ENCODE results near the gene NADK.

NADK gene

DNA sequence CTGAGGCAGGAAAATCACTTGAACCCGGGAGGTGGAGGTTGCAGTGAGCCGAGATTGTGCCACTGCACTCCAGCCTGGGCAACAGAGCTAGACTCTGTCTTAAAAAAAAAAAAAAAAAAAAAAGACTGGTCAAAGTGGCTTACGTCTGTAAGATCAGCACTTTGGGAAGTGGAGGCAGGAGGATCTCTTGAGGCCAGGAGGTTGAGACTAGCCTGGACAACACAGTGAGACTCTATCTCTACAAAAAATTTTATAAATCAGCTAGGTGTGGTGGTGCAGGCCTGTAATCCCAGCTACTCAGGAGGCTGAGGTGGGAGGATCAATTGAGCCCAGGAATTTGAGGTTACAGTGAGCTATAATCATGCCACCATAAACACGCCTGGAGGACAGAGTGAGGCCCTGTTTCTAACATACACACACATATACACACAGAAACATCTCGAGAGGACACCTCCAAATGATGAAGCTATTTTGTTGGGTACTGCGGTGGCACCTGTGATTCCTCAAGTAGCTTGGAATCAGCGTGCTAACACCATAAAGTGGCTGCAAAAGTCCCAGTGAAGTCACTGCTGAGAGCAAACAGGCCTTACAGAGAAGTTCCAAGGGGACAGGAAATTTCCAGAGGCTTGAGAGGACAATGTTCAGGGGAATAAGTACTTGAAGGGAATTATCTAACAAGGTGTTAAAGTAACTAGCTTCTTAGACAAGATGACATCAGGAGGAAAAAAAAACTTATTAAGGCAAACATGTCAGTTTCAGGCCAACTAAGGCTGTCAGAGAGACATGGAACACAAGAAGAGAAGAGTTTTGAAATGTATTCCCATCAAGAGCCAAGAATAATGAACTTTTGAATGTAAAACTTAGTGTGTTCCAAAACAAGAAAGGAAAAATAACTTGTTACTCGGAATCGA is 1.3 kb downstream of the NADK start:
- no peaks in the 10 kb centered on the region for H3K9me3 ChIP-seq (ENCODE audit: control insufficient read depth in 2 of 2, low read length in 2 of 2)
- no peaks in the 10 kb centered on the region for H3K27me3 ChIP-seq (ENCODE audit: control insufficient read depth in 1 of 2, insufficient read depth in 2 of 2, low read length in 2 of 2)
- H3K4me1 ChIP-seq (ENCODE audit: control insufficient read depth, insufficient read depth, low read length), result peaks cover 38% of the 10 kb centered on the region
- peak overlapping the region; percentile 14 to 86 for H3K9ac ChIP-seq (ENCODE audit: low read length in 2 of 2)
- peak overlapping the region; percentile 77 to 85 for H3K4me3 ChIP-seq (ENCODE audit: low read length in 2 of 2)
- H3K36me3 ChIP-seq (ENCODE audit: control insufficient read depth in 2 of 2, insufficient read depth in 2 of 2, low read length in 2 of 2), result peaks cover 0 to 3% of the 10 kb centered on the region in 2 donors
- peak overlapping the region; percentile 70 for H3K27ac ChIP-seq (ENCODE audit: low read length)

DNA sequence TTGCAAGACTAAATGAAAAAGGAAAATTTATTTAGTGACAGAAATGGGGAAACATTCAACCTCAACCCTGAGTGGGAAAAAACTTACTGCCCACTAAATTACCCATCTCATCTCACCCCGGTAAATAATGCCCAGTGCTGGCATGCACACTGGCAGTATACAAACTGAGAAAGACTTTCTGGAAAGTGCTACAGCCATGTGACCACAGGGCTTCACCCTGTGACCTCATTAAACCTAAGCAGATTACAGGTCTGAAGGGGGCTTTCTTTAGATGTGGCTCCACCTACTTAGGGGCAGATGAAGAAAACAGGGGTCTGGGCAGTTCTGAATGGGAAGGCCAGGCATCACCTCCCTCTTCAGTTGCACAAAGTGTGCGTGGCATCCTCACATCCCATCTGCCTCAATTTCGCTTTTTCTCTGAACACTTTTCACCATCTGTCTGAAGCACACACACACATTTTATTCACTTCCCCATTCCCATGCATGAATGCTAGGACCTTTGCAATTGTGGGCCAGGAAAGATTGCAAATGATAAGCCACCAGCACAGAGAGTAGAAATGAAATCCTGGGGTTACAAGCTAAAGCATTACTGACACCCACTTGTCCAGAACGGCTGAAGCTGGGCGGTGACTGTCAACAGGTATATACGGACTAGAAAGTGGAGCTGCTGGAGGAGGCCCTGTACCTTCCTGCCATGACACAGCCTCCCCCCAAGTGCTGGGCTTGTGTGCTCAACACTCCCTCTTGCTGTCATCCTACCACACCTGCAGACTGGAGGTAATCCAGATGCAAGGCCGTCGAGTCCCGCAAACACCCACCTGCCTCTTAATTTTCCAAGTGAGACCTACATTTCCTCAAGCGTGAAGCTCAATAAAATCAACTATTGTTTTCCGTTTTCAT is 2.7 kb downstream of the NADK start:
- Histone ChIP-seq H3K36me3 (ENCODE audit: control insufficient read depth in 2 of 2, insufficient read depth in 2 of 2, low read length in 2 of 2) (peaks cover 0 to 3% of the 10 kb centered on the region in 2 donors), H3K27me3 (ENCODE audit: control insufficient read depth in 1 of 2, insufficient read depth in 2 of 2, low read length in 2 of 2) (no peaks in the 10 kb centered on the region), H3K4me3 (ENCODE audit: low read length in 2 of 2) (no peak overlapping the region), H3K4me1 (ENCODE audit: control insufficient read depth, insufficient read depth, low read length) (peaks cover 26% of the 10 kb centered on the region), H3K27ac (ENCODE audit: low read length) (no peak overlapping the region), H3K9ac (ENCODE audit: low read length in 2 of 2) (peak overlapping the region; percentile 3 to 13), H3K9me3 (ENCODE audit: control insufficient read depth in 2 of 2, low read length in 2 of 2) (peaks cover 0 to 7% of the 10 kb centered on the region in 2 donors)

DNA sequence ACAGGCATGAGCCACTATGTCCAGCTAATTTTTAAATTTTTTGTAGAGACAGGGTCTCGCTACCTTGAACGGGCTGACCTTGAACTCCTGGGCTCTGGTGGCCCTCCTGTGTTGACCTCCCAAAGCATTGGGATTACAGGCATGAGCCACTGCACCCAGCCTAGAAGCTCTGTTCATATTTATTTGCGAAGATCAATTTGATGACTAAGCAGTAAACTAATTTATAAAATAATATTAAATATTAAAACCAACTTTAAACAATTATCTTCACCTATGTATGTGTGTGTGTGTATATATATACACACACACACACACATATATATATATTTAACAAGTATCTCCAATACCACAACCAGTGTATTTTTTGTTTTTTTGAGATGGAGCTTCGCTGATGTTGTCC is 4.4 kb downstream of the NADK start:
- no peaks in the 10 kb centered on the region for H3K27me3 ChIP-seq (ENCODE audit: control insufficient read depth in 1 of 2, insufficient read depth in 2 of 2, low read length in 2 of 2)
- H3K27ac ChIP-seq (ENCODE audit: low read length), result no peak overlapping the region
- no peak overlapping the region for H3K9ac ChIP-seq (ENCODE audit: low read length in 2 of 2)
- no peak overlapping the region for H3K4me3 ChIP-seq (ENCODE audit: low read length in 2 of 2)
- peaks cover 0 to 3% of the 10 kb centered on the region in 2 donors for H3K36me3 ChIP-seq (ENCODE audit: control insufficient read depth in 2 of 2, insufficient read depth in 2 of 2, low read length in 2 of 2)
- H3K9me3 ChIP-seq (ENCODE audit: control insufficient read depth in 2 of 2, low read length in 2 of 2), result peaks cover 0 to 7% of the 10 kb centered on the region in 2 donors
- H3K4me1 ChIP-seq (ENCODE audit: control insufficient read depth, insufficient read depth, low read length), result peaks cover 22% of the 10 kb centered on the region

DNA sequence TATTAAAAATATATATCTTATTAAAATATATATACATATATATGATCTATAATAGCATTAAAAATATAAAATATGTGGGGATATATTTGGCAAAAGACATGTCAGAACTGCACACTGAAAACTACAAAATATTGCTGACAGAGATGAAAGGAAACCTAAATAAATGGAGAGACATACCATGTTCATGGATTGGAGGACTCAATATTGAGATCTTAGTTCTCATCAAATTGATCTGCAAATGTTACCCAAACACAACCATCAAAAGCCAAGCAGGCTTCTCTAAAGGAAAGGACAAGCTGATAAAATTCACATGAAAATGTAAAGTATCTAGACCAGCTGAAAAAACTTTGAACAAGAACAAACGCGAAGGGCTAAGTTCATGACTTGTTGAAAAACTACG is 7.2 kb downstream of the NADK start:
- H3K36me3 ChIP-seq (ENCODE audit: control insufficient read depth in 2 of 2, insufficient read depth in 2 of 2, low read length in 2 of 2), result peaks cover 0 to 3% of the 10 kb centered on the region in 2 donors
- no peak overlapping the region for H3K9ac ChIP-seq (ENCODE audit: low read length in 2 of 2)
- H3K27me3 ChIP-seq (ENCODE audit: control insufficient read depth in 1 of 2, insufficient read depth in 2 of 2, low read length in 2 of 2), result no peaks in the 10 kb centered on the region
- H3K9me3 ChIP-seq (ENCODE audit: control insufficient read depth in 2 of 2, low read length in 2 of 2), result peaks cover 0 to 7% of the 10 kb centered on the region in 2 donors
- no peak overlapping the region for H3K27ac ChIP-seq (ENCODE audit: low read length)
- peaks cover 3% of the 10 kb centered on the region for H3K4me1 ChIP-seq (ENCODE audit: control insufficient read depth, insufficient read depth, low read length)
- H3K4me3 ChIP-seq (ENCODE audit: low read length in 2 of 2), result no peak overlapping the region

DNA sequence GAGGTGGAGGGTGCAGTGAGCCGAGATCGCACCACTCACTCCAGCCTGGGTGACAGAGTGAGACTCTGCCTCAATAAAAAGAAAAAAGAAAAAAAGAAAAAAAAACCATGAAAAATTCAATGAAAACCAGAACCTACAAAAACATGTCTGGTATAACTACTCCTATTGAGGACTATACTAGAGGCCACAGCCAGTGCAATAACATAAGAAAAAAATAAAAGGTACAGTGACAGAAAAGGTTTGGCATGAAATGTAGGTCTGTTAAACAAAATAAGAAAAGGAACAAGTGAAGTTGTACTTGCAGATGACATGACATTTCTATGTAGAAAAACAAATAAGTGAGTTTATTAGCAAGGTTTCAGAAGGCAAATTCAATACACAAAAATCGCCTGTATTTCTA is 8.2 kb downstream of the NADK start:
- Histone ChIP-seq H3K4me3 (ENCODE audit: low read length in 2 of 2) (no peak overlapping the region), H3K36me3 (ENCODE audit: control insufficient read depth in 2 of 2, insufficient read depth in 2 of 2, low read length in 2 of 2) (peaks cover under 1 to 3% of the 10 kb centered on the region in 2 donors), H3K4me1 (ENCODE audit: control insufficient read depth, insufficient read depth, low read length) (no peaks in the 10 kb centered on the region)

DNA sequence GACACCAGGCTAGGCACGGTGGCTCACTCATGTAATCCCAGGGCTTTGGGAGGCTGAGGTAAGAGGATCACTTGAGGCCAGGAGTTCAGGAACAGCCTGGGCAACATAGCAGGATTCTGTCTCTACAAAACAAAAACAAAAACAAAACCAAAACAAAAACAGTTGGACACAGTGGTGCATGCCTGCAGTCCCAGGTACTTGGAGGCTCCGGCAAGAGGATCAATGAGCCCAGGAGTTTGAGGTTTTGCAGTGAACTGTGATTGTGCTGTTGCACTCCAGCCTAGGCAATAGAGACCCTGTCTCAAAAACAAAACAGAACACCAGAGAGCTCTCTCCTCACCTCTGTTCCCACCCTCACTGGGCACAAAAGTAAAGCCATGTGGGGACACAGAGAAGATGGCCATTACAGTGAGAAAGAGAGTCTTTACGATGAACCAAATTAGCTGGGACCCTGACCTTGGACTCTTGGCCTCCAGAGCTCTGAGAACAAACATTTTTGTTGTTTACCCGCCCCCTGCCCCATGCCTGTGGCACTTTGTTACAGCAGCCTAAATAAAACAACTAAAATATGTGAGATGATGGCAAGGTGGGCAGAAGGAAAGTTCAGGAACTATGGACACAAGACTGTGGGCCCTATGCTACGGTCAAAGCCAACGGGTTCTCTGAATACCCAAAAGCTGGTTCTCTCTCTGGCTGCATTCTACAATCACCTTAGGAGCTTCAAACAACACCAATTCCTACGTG is 9.8 kb downstream of the NADK start:
- H3K9ac ChIP-seq (ENCODE audit: low read length in 2 of 2), result no peak overlapping the region
- H3K27ac ChIP-seq (ENCODE audit: low read length), result no peak overlapping the region
- peaks cover 8% of the 10 kb centered on the region in 2 donors for H3K36me3 ChIP-seq (ENCODE audit: control insufficient read depth in 2 of 2, insufficient read depth in 2 of 2, low read length in 2 of 2)
- no peaks in the 10 kb centered on the region for H3K27me3 ChIP-seq (ENCODE audit: control insufficient read depth in 1 of 2, insufficient read depth in 2 of 2, low read length in 2 of 2)
- H3K4me3 ChIP-seq (ENCODE audit: low read length in 2 of 2), result no peak overlapping the region
- peaks cover 0 to 7% of the 10 kb centered on the region in 2 donors for H3K9me3 ChIP-seq (ENCODE audit: control insufficient read depth in 2 of 2, low read length in 2 of 2)
- H3K4me1 ChIP-seq (ENCODE audit: control insufficient read depth, insufficient read depth, low read length), result no peaks in the 10 kb centered on the region

More for the DNA sequence above, 8.2 kb downstream of the NADK start:
- no peaks in the 10 kb centered on the region for H3K27me3 ChIP-seq (ENCODE audit: control insufficient read depth in 1 of 2, insufficient read depth in 2 of 2, low read length in 2 of 2)
- H3K9me3 ChIP-seq (ENCODE audit: control insufficient read depth in 2 of 2, low read length in 2 of 2), result peaks cover 0 to 7% of the 10 kb centered on the region in 2 donors
- H3K9ac ChIP-seq (ENCODE audit: low read length in 2 of 2), result no peak overlapping the region
- H3K27ac ChIP-seq (ENCODE audit: low read length), result no peak overlapping the region

DNA sequence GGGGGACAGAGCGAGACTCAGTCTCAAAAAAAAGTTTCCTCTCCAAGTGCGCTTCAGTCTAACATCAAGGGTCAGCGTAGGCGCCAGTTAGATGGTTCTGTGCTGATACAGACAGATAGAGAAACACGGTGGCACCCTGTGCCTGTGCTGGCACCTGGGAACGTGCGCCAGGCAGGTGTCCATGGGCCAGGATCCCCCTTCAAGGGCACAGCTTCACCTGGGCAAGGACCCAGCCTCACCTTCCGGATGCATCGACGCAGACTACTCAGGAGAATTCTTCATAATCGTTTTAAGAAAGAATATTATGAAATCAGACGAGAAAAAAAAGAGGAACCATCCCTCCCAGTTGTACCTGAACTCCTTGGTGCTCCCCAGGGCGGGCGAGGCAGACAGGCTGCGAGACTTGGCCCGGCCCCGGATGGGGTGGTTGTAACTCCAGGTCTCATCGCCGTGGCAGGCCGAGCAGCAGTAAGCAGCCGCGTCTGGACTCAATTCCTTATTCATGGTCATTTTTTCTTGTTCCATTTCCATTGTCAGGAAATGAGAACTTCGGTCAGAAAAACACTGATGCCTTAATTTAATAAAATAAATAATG is 13.3 kb downstream of the NADK start:
- H3K9ac ChIP-seq (ENCODE audit: low read length in 2 of 2), result no peak overlapping the region
- no peaks in the 10 kb centered on the region for H3K9me3 ChIP-seq (ENCODE audit: control insufficient read depth in 2 of 2, low read length in 2 of 2)
- H3K4me3 ChIP-seq (ENCODE audit: low read length in 2 of 2), result no peak overlapping the region
- H3K27ac ChIP-seq (ENCODE audit: low read length), result no peak overlapping the region
- peaks cover 25 to 27% of the 10 kb centered on the region in 2 donors for H3K36me3 ChIP-seq (ENCODE audit: control insufficient read depth in 2 of 2, insufficient read depth in 2 of 2, low read length in 2 of 2)
- no peaks in the 10 kb centered on the region for H3K27me3 ChIP-seq (ENCODE audit: control insufficient read depth in 1 of 2, insufficient read depth in 2 of 2, low read length in 2 of 2)
- H3K4me1 ChIP-seq (ENCODE audit: control insufficient read depth, insufficient read depth, low read length), result no peaks in the 10 kb centered on the region

DNA sequence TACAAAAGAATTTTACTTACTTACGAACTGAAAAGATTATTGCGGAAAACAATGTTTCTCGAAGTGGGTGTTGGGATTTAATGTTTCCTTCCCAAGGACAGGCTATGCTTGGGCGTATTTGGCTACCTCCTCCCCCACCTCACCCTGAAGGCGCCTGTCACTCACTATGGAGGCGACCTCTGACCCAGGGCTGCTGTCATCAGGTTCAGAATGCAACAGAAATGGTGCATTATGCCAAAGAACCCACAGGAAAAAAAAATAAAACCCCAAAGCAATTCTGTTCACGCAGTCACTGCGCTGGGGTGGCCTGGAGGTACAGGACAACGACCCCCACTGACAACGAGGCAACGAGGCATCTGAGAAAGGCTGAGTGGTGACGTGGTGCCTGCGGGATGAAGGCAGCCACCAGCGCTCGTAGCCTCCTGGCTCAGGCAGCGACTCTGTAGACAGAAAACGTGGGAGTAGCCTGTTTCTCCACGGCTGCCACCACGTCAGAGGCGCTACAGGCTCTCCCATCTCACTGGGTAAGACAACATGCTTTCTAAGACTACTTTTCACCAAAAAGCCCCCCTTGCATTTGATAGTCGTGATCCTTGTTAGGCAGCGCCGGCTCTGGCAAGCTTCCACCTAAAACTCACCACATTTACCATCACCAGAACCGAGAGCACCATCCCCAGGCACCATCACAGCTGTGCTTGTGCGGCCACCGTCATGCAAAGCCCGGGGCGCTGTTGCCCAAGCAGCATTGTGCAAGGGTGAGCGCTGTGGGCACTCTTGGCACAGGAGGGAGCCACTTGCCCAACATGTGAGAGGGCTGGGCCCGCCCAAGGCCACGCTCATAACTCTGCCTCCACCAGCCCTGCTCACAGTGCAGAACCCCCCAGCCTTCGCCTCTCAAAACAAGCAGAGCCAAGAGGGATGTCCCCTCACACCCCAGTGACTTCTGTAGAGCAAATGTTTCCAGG is 14.3 kb downstream of the NADK start:
- Histone ChIP-seq H3K27me3 (ENCODE audit: control insufficient read depth in 1 of 2, insufficient read depth in 2 of 2, low read length in 2 of 2) (no peaks in the 10 kb centered on the region), H3K9me3 (ENCODE audit: control insufficient read depth in 2 of 2, low read length in 2 of 2) (no peaks in the 10 kb centered on the region), H3K4me3 (ENCODE audit: low read length in 2 of 2) (no peak overlapping the region), H3K27ac (ENCODE audit: low read length) (no peak overlapping the region), H3K36me3 (ENCODE audit: control insufficient read depth in 2 of 2, insufficient read depth in 2 of 2, low read length in 2 of 2) (peaks cover 30% of the 10 kb centered on the region in 2 donors), H3K4me1 (ENCODE audit: control insufficient read depth, insufficient read depth, low read length) (peaks cover 5% of the 10 kb centered on the region), H3K9ac (ENCODE audit: low read length in 2 of 2) (no peak overlapping the region)

DNA sequence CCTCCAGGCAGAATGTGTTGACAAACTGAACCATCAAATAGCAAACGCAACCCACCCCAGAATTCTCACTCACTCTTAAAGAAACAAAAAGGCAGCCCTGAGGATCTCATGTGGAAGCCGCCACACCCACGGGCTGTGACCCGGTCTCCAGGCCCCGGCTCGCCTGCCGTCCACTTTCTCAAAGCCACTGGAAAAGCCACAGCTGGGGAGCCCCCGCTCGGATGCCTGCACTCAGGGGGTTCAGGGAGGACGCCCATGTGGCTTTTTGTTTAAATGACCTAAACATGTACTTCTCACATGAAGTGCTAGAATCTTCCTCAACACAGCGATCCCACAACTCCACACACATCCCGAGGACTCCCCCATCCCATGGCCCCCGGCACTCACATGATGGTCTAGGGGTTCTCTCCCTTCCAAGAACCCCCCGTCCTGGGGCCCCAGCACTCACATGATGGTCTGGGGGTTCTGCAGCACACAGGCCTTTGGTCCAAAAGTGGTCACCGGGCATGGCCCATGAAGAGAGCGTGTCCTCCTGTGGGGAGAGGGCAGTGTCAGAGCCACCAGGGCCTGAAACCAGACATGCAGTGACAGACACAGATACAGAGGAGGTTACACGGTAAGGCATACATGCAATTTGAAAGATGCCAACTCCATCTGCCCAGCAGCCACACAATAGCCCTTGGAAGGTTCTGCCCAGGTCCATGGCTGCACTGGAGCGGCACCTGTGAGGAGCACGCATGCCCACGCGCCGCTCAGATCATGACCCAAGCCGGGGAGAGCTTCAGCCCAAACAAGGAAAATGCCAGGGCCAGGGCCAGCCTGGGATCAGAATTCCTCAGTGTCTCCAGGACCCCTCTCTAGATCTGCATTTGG is 16.5 kb downstream of the NADK start:
- no peaks in the 10 kb centered on the region for H3K9me3 ChIP-seq (ENCODE audit: control insufficient read depth in 2 of 2, low read length in 2 of 2)
- no peak overlapping the region for H3K27ac ChIP-seq (ENCODE audit: low read length)
- no peak overlapping the region for H3K9ac ChIP-seq (ENCODE audit: low read length in 2 of 2)
- no peak overlapping the region for H3K4me3 ChIP-seq (ENCODE audit: low read length in 2 of 2)
- H3K4me1 ChIP-seq (ENCODE audit: control insufficient read depth, insufficient read depth, low read length), result peaks cover 5% of the 10 kb centered on the region
- H3K36me3 ChIP-seq (ENCODE audit: control insufficient read depth in 2 of 2, insufficient read depth in 2 of 2, low read length in 2 of 2), result peaks cover 31 to 37% of the 10 kb centered on the region in 2 donors
- no peaks in the 10 kb centered on the region for H3K27me3 ChIP-seq (ENCODE audit: control insufficient read depth in 1 of 2, insufficient read depth in 2 of 2, low read length in 2 of 2)
